ENCODE data around the gene TAF4B.

DNA sequence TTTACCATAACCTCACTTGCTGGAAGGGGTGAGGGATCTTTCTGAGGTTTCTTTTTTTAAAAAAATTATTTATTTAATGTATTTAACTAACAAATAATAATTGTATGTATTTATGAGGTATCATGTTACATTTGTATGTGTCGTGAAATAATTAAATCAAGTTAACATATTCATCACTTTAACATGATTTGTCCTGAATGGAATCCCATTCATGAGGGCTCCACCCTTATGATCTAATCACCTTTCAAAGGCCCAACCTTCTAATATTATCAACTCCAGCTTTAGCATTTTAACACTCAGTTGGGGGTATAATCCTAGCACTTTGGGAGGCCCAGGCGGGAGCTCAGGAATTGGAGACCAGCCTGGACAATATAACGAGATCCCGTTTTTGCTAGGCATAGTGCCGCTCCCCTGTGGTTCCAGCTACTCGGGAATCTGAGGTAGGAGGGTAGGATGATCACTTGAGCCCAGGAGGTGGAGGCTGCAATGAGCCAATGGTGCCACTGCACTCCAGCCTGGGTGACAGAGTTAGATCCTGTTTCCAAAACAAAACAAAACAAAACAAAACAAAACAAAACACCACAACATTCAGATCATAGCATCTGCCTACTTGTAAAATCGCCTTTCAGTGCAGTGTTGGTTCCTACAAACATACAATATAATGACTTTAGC, 1.1 kb upstream of the TAF4B start:
- TF ChIP-seq YY1 (IDR thresholded peaks at IDR 0.05; ENCODE audit: low read depth) (no peak), EZH2phosphoT487 (IDR thresholded peaks at IDR 0.05; ENCODE audit: borderline replicate concordance, low read depth) (no peak), TAF1 (IDR thresholded peaks at IDR 0.05; ENCODE audit: borderline replicate concordance, low read depth, low read length) (no peak), EP300 (IDR thresholded peaks at IDR 0.05; ENCODE audit: borderline replicate concordance in 1 of 2, low read depth in 1 of 2, low read length in 1 of 2) (no peak), ZBTB33 (IDR thresholded peaks at IDR 0.05; ENCODE audit: borderline replicate concordance, low read depth) (no peak), GABPA (IDR thresholded peaks at IDR 0.05; ENCODE audit: low read depth) (no peak), TCF12 (IDR thresholded peaks at IDR 0.05) (no peak), GATA2 (CRISPR knock-in tag; IDR thresholded peaks at IDR 0.05) (no peak), FOXM1 (IDR thresholded peaks at IDR 0.05; ENCODE audit: low read depth) (no peak)
- TF ChIP-seq, protein P1, sequence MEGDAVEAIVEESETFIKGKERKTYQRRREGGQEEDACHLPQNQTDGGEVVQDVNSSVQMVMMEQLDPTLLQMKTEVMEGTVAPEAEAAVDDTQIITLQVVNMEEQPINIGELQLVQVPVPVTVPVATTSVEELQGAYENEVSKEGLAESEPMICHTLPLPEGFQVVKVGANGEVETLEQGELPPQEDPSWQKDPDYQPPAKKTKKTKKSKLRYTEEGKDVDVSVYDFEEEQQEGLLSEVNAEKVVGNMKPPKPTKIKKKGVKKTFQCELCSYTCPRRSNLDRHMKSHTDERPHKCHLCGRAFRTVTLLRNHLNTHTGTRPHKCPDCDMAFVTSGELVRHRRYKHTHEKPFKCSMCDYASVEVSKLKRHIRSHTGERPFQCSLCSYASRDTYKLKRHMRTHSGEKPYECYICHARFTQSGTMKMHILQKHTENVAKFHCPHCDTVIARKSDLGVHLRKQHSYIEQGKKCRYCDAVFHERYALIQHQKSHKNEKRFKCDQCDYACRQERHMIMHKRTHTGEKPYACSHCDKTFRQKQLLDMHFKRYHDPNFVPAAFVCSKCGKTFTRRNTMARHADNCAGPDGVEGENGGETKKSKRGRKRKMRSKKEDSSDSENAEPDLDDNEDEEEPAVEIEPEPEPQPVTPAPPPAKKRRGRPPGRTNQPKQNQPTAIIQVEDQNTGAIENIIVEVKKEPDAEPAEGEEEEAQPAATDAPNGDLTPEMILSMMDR (IDR thresholded peaks at IDR 0.05) = no peak
- TF ChIP-seq, protein P2, sequence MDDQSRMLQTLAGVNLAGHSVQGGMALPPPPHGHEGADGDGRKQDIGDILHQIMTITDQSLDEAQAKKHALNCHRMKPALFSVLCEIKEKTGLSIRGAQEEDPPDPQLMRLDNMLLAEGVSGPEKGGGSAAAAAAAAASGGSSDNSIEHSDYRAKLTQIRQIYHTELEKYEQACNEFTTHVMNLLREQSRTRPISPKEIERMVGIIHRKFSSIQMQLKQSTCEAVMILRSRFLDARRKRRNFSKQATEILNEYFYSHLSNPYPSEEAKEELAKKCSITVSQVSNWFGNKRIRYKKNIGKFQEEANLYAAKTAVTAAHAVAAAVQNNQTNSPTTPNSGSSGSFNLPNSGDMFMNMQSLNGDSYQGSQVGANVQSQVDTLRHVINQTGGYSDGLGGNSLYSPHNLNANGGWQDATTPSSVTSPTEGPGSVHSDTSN (IDR thresholded peaks at IDR 0.05) = no peak
- TF ChIP-seq, protein P3, sequence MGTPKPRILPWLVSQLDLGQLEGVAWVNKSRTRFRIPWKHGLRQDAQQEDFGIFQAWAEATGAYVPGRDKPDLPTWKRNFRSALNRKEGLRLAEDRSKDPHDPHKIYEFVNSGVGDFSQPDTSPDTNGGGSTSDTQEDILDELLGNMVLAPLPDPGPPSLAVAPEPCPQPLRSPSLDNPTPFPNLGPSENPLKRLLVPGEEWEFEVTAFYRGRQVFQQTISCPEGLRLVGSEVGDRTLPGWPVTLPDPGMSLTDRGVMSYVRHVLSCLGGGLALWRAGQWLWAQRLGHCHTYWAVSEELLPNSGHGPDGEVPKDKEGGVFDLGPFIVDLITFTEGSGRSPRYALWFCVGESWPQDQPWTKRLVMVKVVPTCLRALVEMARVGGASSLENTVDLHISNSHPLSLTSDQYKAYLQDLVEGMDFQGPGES (IDR thresholded peaks at IDR 0.05; ENCODE audit: low read depth, low read length) = no peak

Measured in SK-N-SH (cell line).